ENCODE data around the gene ARMCX6.

DNA sequence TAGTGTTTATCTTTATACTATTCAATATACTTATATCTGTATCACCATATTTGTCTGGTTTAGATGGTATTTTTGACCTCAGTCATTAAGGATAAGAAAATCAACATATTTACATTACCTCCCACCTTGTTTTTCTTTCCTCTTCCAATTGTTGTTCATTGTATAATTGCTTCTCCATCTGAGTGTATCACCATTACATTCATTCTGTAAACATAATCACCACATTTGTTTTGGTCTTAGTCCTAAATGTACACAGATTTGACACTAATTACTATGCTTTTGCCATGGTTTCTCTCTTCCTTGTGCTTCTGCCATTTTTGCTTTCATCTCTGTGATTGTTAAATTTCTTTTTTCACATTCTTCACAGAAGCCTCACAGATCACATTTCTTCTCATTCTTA, 12.7 kb downstream of the ARMCX6 start:
- TF ChIP-seq, protein P1, sequence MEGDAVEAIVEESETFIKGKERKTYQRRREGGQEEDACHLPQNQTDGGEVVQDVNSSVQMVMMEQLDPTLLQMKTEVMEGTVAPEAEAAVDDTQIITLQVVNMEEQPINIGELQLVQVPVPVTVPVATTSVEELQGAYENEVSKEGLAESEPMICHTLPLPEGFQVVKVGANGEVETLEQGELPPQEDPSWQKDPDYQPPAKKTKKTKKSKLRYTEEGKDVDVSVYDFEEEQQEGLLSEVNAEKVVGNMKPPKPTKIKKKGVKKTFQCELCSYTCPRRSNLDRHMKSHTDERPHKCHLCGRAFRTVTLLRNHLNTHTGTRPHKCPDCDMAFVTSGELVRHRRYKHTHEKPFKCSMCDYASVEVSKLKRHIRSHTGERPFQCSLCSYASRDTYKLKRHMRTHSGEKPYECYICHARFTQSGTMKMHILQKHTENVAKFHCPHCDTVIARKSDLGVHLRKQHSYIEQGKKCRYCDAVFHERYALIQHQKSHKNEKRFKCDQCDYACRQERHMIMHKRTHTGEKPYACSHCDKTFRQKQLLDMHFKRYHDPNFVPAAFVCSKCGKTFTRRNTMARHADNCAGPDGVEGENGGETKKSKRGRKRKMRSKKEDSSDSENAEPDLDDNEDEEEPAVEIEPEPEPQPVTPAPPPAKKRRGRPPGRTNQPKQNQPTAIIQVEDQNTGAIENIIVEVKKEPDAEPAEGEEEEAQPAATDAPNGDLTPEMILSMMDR (IDR thresholded peaks at IDR 0.05; ENCODE audit: insufficient read depth, low read length, poor library complexity, severe bottlenecking): no peak
- no peak for TF ChIP-seq EZH2phosphoT487 (conservative IDR thresholded peaks at IDR 0.05; ENCODE audit: low read length)

Data from SU-DHL-6 (cell line).